ENCODE data around the gene GTF3C5. TPM values are rescaled to one million over a fixed set of nuclear protein-coding genes. Genes with fewer than 3 reads are reported as not detected.

Gene GTF3C5
- total and polyA plus RNA-seq, 9 of the 15 experiments (the other 6 are each of a cell fraction or from before 2014, with no cell fraction given) = 3.8 to 118 (median 83.7) TPM

- TF ChIP-seq, protein P1, sequence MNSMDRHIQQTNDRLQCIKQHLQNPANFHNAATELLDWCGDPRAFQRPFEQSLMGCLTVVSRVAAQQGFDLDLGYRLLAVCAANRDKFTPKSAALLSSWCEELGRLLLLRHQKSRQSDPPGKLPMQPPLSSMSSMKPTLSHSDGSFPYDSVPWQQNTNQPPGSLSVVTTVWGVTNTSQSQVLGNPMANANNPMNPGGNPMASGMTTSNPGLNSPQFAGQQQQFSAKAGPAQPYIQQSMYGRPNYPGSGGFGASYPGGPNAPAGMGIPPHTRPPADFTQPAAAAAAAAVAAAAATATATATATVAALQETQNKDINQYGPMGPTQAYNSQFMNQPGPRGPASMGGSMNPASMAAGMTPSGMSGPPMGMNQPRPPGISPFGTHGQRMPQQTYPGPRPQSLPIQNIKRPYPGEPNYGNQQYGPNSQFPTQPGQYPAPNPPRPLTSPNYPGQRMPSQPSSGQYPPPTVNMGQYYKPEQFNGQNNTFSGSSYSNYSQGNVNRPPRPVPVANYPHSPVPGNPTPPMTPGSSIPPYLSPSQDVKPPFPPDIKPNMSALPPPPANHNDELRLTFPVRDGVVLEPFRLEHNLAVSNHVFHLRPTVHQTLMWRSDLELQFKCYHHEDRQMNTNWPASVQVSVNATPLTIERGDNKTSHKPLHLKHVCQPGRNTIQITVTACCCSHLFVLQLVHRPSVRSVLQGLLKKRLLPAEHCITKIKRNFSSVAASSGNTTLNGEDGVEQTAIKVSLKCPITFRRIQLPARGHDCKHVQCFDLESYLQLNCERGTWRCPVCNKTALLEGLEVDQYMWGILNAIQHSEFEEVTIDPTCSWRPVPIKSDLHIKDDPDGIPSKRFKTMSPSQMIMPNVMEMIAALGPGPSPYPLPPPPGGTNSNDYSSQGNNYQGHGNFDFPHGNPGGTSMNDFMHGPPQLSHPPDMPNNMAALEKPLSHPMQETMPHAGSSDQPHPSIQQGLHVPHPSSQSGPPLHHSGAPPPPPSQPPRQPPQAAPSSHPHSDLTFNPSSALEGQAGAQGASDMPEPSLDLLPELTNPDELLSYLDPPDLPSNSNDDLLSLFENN (IDR thresholded peaks at IDR 0.05; ENCODE audit: low read depth in 2 of 2, low read length in 2 of 2) = no peak
- TF ChIP-seq SREBF1 (IDR thresholded peaks at IDR 0.05; ENCODE audit: borderline replicate concordance, low read depth, low read length) (no peak), JUN (IDR thresholded peaks at IDR 0.05; ENCODE audit: borderline replicate concordance, low read depth, low read length) (0 out of 2 replicates have a peak, but pooled peaks have one; percentile 15), JUN (CRISPR knock-in tag; IDR thresholded peaks at IDR 0.05; ENCODE audit: borderline replicate concordance) (no peak), NR3C1 (CRISPR knock-in tag; IDR thresholded peaks at IDR 0.05) (no peak), ZFP1 (CRISPR knock-in tag; IDR thresholded peaks at IDR 0.05) (no peak), KDM1A (IDR thresholded peaks at IDR 0.05) (peak in 1 of 2 experiments; percentile 21; a peak in 1 of 4 replicates), BRCA1 (IDR thresholded peaks at IDR 0.05) (no peak), BRCA1 (CRISPR knock-in tag; IDR thresholded peaks at IDR 0.05) (no peak), MAZ (CRISPR knock-in tag; conservative IDR thresholded peaks at IDR 0.05 in 1 of 2, IDR thresholded peaks at IDR 0.05 in 1 of 2) (peak in 1 of 2 experiments; percentile 51; a peak in 1 of 4 replicates), ZNF436 (CRISPR knock-in tag; IDR thresholded peaks at IDR 0.05) (no peak), HNRNPH1 (optimal IDR thresholded peaks at IDR 0.05; ENCODE audit: low read depth, low read length) (no peak), POU5F1 (IDR thresholded peaks at IDR 0.05; ENCODE audit: borderline replicate concordance, low read depth, low read length, partially characterized antibody) (no peak)
- TF ChIP-seq, protein P2, sequence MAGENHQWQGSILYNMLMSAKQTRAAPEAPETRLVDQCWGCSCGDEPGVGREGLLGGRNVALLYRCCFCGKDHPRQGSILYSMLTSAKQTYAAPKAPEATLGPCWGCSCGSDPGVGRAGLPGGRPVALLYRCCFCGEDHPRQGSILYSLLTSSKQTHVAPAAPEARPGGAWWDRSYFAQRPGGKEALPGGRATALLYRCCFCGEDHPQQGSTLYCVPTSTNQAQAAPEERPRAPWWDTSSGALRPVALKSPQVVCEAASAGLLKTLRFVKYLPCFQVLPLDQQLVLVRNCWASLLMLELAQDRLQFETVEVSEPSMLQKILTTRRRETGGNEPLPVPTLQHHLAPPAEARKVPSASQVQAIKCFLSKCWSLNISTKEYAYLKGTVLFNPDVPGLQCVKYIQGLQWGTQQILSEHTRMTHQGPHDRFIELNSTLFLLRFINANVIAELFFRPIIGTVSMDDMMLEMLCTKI (IDR thresholded peaks at IDR 0.05; ENCODE audit: partially characterized antibody) = no peak
- TF ChIP-seq, protein P3, sequence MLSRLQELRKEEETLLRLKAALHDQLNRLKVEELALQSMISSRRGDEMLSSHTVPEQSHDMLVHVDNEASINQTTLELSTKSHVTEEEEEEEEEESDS (CRISPR knock-in tag; IDR thresholded peaks at IDR 0.05) = no peak
- TF ChIP-seq, protein P4, sequence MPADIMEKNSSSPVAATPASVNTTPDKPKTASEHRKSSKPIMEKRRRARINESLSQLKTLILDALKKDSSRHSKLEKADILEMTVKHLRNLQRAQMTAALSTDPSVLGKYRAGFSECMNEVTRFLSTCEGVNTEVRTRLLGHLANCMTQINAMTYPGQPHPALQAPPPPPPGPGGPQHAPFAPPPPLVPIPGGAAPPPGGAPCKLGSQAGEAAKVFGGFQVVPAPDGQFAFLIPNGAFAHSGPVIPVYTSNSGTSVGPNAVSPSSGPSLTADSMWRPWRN (IDR thresholded peaks at IDR 0.05; ENCODE audit: low read depth) = no peak
- TF ChIP-seq, protein P5, sequence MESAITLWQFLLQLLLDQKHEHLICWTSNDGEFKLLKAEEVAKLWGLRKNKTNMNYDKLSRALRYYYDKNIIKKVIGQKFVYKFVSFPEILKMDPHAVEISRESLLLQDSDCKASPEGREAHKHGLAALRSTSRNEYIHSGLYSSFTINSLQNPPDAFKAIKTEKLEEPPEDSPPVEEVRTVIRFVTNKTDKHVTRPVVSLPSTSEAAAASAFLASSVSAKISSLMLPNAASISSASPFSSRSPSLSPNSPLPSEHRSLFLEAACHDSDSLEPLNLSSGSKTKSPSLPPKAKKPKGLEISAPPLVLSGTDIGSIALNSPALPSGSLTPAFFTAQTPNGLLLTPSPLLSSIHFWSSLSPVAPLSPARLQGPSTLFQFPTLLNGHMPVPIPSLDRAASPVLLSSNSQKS (CRISPR knock-in tag; IDR thresholded peaks at IDR 0.05) = no peak
- TF ChIP-seq, protein P6, sequence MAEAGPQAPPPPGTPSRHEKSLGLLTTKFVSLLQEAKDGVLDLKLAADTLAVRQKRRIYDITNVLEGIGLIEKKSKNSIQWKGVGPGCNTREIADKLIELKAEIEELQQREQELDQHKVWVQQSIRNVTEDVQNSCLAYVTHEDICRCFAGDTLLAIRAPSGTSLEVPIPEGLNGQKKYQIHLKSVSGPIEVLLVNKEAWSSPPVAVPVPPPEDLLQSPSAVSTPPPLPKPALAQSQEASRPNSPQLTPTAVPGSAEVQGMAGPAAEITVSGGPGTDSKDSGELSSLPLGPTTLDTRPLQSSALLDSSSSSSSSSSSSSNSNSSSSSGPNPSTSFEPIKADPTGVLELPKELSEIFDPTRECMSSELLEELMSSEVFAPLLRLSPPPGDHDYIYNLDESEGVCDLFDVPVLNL (CRISPR knock-in tag; IDR thresholded peaks at IDR 0.05; ENCODE audit: low read depth) = no peak
Observed at GRCh38 chr9:133058550-133059320, 27.9 kb downstream of the GTF3C5 start (continued).
